ENCODE results near the gene GRAMD1B. TPM values are rescaled to one million over a fixed set of nuclear protein-coding genes. Genes with fewer than 3 reads are reported as not detected.
"Not testable (repeated sequence)": the region's sequence is repeated elsewhere in the genome, so short reads cannot be mapped to it uniquely, and the experiment has no call there.

The GRAMD1B gene
- total and polyA plus RNA-seq, 5 experiments from 2014 or later, result 0.76 to 10.7 (median 1.3) TPM

- POLR2A ChIA-PET, result no interaction called here
- Mint-ChIP-seq H3K9me3 (peaks cover 0 to 7% (median 0%) of the 10 kb centered on the region in 9 donors), H3K4me3 (peak overlapping the region in 4 of 10 donors; percentile 25 to 67 (median 50)), H3K36me3 (peaks cover 0 to 4% (median 2%) of the 10 kb centered on the region in 3 donors), H3K4me1 (peaks cover 0 to 11% (median 7%) of the 10 kb centered on the region in 4 donors), H3K27ac (no peak overlapping the region), H3K27me3 (peaks cover 26 to 53% (median 41%) of the 10 kb centered on the region in 5 donors)
- ATAC-seq (no peak), DNase-seq (no peak)
Measured at GRCh38 chr11:123652599-123652998, 222.5 kb downstream of the GRAMD1B start.

- ATAC-seq (peak in 1 of 2 donors; percentile 38), DNase-seq (no peak)
- H3K4me3 Mint-ChIP-seq, result peak overlapping the region; percentile 56 to 71 (median 68)
- no peak overlapping the region for H3K27ac Mint-ChIP-seq
- H3K36me3 Mint-ChIP-seq, result peaks cover 0 to 9% (median 2%) of the 10 kb centered on the region in 3 donors
- H3K9me3 Mint-ChIP-seq, result peaks cover 0 to 12% (median 1%) of the 10 kb centered on the region in 9 donors
- peaks cover 26 to 53% (median 41%) of the 10 kb centered on the region in 5 donors for H3K27me3 Mint-ChIP-seq
- peaks cover under 1 to 12% (median 7%) of the 10 kb centered on the region in 4 donors for H3K4me1 Mint-ChIP-seq
- POLR2A ChIA-PET, result no interaction called here
Measured at GRCh38 chr11:123653483-123653826, 223.4 kb downstream of the GRAMD1B start.

GRCh38 chr11:123653827-123654565 is 223.9 kb downstream of the GRAMD1B start:
- Mint-ChIP-seq H3K4me3 (peak overlapping the region; percentile 56 to 71 (median 68)), H3K27ac (no peak overlapping the region), H3K9me3 (peaks cover 0 to 17% (median 7%) of the 10 kb centered on the region in 9 donors), H3K27me3 (peaks cover 26 to 53% (median 41%) of the 10 kb centered on the region in 5 donors), H3K36me3 (peaks cover 0 to 14% (median 3%) of the 10 kb centered on the region in 3 donors), H3K4me1 (peaks cover 6 to 16% (median 11%) of the 10 kb centered on the region in 4 donors)
- ATAC-seq (peak; percentile 71), DNase-seq (peak in 5 of 10 donors; percentile 12 to 40 (median 31))
- POLR2A ChIA-PET, result no interaction called here

GRCh38 chr11:123654566-123655081 is 224.6 kb downstream of the GRAMD1B start, which contains the start of gene SCN3B:
Gene SCN3B, minus strand, starts transcription at chr11:123654624. Its CDS starts 823 bp downstream, at chr11:123653801.
- Mint-ChIP-seq H3K9me3 (peaks cover 0 to 23% (median 10%) of the 10 kb centered on the region in 9 donors), H3K27ac (no peak within 1 kb of the TSS), H3K4me3 (peak within 1 kb of the TSS; percentile 62 to 84 (median 78)), H3K36me3 (peaks cover 0 to 18% (median 6%) of the 10 kb centered on the region in 3 donors), H3K27me3 (peaks cover 26 to 53% (median 41%) of the 10 kb centered on the region in 5 donors), H3K4me1 (peaks cover 10 to 22% (median 17%) of the 10 kb centered on the region in 4 donors)
- ATAC-seq, result peak; percentile 47 to 65
- POLR2A ChIA-PET, result no interaction called here
- DNase-seq, result peak in 2 of 10 donors; percentile 1 to 4

GRCh38 chr11:123659311-123659710 is 229.2 kb downstream of the GRAMD1B start:
- peaks cover 0 to 18% (median 8%) of the 10 kb centered on the region in 3 donors for H3K36me3 Mint-ChIP-seq
- H3K27me3 Mint-ChIP-seq, result peaks cover 9 to 25% (median 18%) of the 10 kb centered on the region in 5 donors
- POLR2A ChIA-PET, result no interaction called here
- peak overlapping the region in 2 of 10 donors; percentile 1 to 10 for H3K4me3 Mint-ChIP-seq
- peak overlapping the region in 1 of 10 donors; percentile 43 for H3K27ac Mint-ChIP-seq
- H3K4me1 Mint-ChIP-seq, result peaks cover 13 to 26% (median 21%) of the 10 kb centered on the region in 4 donors
- ATAC-seq (no peak), DNase-seq (no peak)
- H3K9me3 Mint-ChIP-seq, result peaks cover 10 to 35% (median 16%) of the 10 kb centered on the region in 9 donors

GRCh38 chr11:123659965-123660364 is 229.9 kb downstream of the GRAMD1B start:
- peaks cover 0 to 17% (median 8%) of the 10 kb centered on the region in 3 donors for H3K36me3 Mint-ChIP-seq
- POLR2A ChIA-PET, H3K4me3 Mint-ChIP-seq: not testable (repeated sequence)
- peak overlapping the region in 8 of 10 donors; percentile 31 to 83 (median 60) for H3K27ac Mint-ChIP-seq
- H3K9me3 Mint-ChIP-seq, result peaks cover 10 to 35% (median 18%) of the 10 kb centered on the region in 9 donors
- DNase-seq (peak in 4 of 10 donors; percentile 17 to 49 (median 37)), ATAC-seq (peak; percentile 20 to 86)
- peaks cover 13 to 22% (median 20%) of the 10 kb centered on the region in 4 donors for H3K4me1 Mint-ChIP-seq
- H3K27me3 Mint-ChIP-seq, result peaks cover 9 to 21% (median 15%) of the 10 kb centered on the region in 5 donors

- no peak overlapping the region for H3K4me3 Mint-ChIP-seq
- no peak overlapping the region for H3K27ac Mint-ChIP-seq
- POLR2A ChIA-PET, result no interaction called here
- H3K36me3 Mint-ChIP-seq, result peaks cover 0 to under 1% (median 0%) of the 10 kb centered on the region in 3 donors
- peaks cover 0 to 7% (median 4%) of the 10 kb centered on the region in 5 donors for H3K27me3 Mint-ChIP-seq
- DNase-seq (no peak), ATAC-seq (no peak)
- H3K9me3 Mint-ChIP-seq, result peaks cover 0 to 17% (median 2%) of the 10 kb centered on the region in 9 donors
- H3K4me1 Mint-ChIP-seq, result peaks cover 0 to 3% (median 2%) of the 10 kb centered on the region in 4 donors
Measured at GRCh38 chr11:123665306-123665705, 235.2 kb downstream of the GRAMD1B start.

- H3K27me3 Mint-ChIP-seq, result peaks cover 0 to 2% (median 0%) of the 10 kb centered on the region in 5 donors
- ATAC-seq, result no peak
- H3K4me3 Mint-ChIP-seq, result no peak overlapping the region
- H3K4me1 Mint-ChIP-seq, result no peaks in the 10 kb centered on the region
- POLR2A ChIA-PET, result no interaction called here
- no peak for DNase-seq
- no peak overlapping the region for H3K27ac Mint-ChIP-seq
- no peaks in the 10 kb centered on the region for H3K36me3 Mint-ChIP-seq
- H3K9me3 Mint-ChIP-seq, result peaks cover 0 to 6% (median 0%) of the 10 kb centered on the region in 9 donors
Measured at GRCh38 chr11:123670081-123670480, 240.0 kb downstream of the GRAMD1B start.

GRCh38 chr11:123671534-123671933 is 241.5 kb downstream of the GRAMD1B start:
- peak overlapping the region in 1 of 10 donors; percentile 33 for H3K27ac Mint-ChIP-seq
- peaks cover 0 to 3% (median 0%) of the 10 kb centered on the region in 9 donors for H3K9me3 Mint-ChIP-seq
- no peaks in the 10 kb centered on the region for H3K36me3 Mint-ChIP-seq
- no peak overlapping the region for H3K4me3 Mint-ChIP-seq
- ATAC-seq (no peak), DNase-seq (no peak)
- POLR2A ChIA-PET, result no interaction called here
- no peaks in the 10 kb centered on the region for H3K4me1 Mint-ChIP-seq
- peaks cover 0 to 5% (median 2%) of the 10 kb centered on the region in 5 donors for H3K27me3 Mint-ChIP-seq

- Mint-ChIP-seq H3K4me1 (no peaks in the 10 kb centered on the region), H3K9me3 (no peaks in the 10 kb centered on the region), H3K27me3 (peaks cover 0 to 5% (median 2%) of the 10 kb centered on the region in 5 donors), H3K36me3 (no peaks in the 10 kb centered on the region), H3K27ac (no peak overlapping the region), H3K4me3 (no peak overlapping the region)
- DNase-seq (no peak), ATAC-seq (no peak)
- POLR2A ChIA-PET, result no interaction called here
Measured at GRCh38 chr11:123672568-123672967, 242.5 kb downstream of the GRAMD1B start.

GRCh38 chr11:123674297-123674696 is 244.2 kb downstream of the GRAMD1B start:
- Mint-ChIP-seq H3K27ac (no peak overlapping the region), H3K9me3 (no peaks in the 10 kb centered on the region), H3K36me3 (peaks cover 0 to 2% (median 0%) of the 10 kb centered on the region in 3 donors), H3K4me1 (no peaks in the 10 kb centered on the region), H3K4me3 (no peak overlapping the region), H3K27me3 (peaks cover 0 to 5% (median 2%) of the 10 kb centered on the region in 5 donors)
- no peak for ATAC-seq
- DNase-seq, result no peak
- POLR2A ChIA-PET, result no interaction called here

All from naive thymus-derived CD8-positive, alpha-beta T cell (primary cell).